GM12875 (cell line): ENCODE data around the gene CCDC150.
A peak's percentile ranks its signal among the peaks of the same experiment; 100 is the strongest.

ENCODE experiments used
- H3K4me3 ChIP-seq: one replicate; pipeline ENCODE4 v1.5.1; 2011; ENCODE audit warnings: low read depth, low read length, control low read depth
- TF ChIP-seq, protein P1 (sequence below): IDR thresholded peaks from 2 replicates; pipeline ENCODE4 v1.5.1; 2011; ENCODE audit warnings: low read depth, mild to moderate bottlenecking, control low read depth, inconsistent platforms, low read length, moderate library complexity, borderline replicate concordance; ENCODE audit not compliant: insufficient read depth

The CCDC150 gene

DNA sequence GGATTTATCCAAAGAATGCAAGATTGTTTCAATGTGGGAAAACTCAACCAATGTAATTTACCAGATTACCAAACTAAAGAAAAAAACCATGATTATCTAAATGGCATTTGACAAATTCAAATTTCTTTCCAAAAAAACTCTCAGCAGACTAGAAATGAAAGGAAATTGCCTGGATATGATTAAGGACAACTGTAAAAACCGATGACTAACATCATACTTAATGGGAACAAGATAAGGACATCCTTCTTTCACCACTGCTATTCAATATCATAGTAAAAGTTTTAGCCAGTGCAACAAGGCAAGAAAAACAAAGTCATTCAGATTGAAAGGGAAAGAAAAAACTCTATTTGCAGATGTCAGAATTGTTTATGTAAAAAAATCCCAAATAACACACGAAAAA, 4.4 kb upstream of the CCDC150 start:
- TF ChIP-seq, protein P1, sequence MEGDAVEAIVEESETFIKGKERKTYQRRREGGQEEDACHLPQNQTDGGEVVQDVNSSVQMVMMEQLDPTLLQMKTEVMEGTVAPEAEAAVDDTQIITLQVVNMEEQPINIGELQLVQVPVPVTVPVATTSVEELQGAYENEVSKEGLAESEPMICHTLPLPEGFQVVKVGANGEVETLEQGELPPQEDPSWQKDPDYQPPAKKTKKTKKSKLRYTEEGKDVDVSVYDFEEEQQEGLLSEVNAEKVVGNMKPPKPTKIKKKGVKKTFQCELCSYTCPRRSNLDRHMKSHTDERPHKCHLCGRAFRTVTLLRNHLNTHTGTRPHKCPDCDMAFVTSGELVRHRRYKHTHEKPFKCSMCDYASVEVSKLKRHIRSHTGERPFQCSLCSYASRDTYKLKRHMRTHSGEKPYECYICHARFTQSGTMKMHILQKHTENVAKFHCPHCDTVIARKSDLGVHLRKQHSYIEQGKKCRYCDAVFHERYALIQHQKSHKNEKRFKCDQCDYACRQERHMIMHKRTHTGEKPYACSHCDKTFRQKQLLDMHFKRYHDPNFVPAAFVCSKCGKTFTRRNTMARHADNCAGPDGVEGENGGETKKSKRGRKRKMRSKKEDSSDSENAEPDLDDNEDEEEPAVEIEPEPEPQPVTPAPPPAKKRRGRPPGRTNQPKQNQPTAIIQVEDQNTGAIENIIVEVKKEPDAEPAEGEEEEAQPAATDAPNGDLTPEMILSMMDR = no peak

DNA sequence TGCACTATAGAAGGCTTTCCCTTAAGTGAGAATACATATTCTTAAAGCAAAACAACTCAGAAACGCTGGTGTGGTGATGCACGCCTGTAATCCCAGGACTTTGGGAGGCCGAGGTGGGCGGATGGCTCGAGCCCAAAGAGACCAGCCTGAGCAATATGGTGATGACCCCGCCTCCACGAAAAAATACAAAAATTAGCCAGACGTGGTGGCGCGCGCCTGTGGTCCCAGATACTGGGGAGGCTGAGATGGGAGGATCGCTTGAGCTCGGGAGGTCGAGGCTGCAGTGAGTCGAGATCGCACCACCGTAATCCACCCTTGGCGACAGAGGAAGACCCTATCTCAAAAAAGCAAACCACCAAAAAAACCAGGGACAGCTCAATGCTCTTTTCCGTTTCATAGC, 750 bp upstream of the CCDC150 start:
- no peak overlapping the region for H3K4me3 ChIP-seq
- TF ChIP-seq, protein P1 = no peak

More for the DNA sequence above, 4.4 kb upstream of the CCDC150 start:
- H3K4me3 ChIP-seq = no peak overlapping the region

DNA sequence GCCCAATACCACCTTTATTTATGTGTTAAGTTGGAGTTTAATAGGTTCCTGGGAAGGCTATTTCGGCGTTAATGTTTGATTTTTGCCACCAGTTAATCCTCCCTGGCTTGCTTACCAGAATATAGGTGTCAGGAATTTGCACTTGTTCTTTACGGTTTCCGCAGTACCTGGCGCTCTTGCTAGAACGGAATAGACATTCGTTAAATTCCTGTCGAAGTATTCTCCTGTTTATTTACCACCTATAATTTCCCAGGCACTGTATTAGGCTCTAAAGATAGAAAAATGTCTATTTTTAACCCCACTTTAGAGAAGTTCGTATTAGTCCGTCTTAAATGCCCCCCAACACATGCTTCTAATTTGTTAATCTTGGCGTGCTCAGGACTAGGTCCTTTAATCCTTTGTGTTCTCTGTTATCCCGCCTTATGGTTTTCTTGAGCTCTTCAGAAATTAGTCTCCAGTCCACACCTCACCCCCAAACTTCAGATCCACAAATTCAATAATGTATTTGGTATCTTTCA, 575 bp downstream of the CCDC150 start:
- H3K4me3 ChIP-seq = peak overlapping the region; percentile 61
- TF ChIP-seq, protein P1 = no peak

DNA sequence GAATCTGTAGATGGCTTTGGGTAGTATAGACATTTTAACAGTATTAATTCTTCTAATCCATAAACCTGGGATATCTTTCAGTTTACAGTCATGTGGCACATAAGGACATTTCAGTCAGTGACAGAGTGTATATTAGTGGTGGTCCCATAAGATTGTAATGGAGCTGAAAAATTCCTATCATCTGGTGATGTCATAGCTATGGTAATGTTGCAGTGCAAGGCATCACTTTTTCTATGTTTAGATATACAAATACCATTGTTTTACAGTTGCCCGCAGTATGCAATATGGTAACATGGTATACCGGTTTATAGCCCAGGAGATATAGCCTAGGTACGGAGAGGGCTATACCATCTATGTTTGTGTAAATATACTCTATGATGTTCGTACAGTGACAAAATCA, 9.7 kb downstream of the CCDC150 start:
- H3K4me3 ChIP-seq = no peak overlapping the region
- TF ChIP-seq, protein P1 = no peak

DNA sequence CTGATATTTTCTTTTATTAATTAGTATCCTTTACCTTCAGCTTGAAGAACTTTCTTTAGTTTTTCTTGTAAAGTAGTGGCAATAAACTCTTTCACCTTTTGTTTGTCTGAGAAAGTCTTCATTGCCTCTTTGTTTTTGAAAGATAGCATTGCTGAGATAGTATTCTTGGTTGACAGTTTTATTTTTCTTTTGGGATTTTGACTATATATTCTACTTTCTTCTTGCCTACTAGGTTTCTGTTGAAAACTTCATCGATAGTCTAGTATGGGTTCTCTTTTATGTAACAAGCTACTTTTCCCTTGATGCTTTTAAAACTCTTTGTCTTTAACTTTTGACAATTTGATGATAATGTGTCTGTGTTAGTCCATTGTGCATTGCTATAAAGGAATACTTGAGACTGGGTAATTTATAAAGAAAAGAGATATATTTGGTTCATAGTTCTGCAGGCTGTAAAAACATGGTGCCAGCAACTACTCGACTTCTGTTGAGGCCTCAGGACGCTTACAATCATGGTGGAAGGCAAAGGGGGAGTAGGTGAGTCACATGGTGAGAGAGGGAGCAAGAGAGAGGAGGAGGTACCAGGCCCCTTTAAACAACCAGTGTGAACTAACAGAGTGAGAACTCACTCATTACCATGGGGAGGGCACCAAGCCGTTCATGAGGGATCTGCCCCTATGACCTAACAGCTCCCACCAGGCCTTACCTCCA, 12.0 kb downstream of the CCDC150 start:
- no peak overlapping the region for H3K4me3 ChIP-seq
- TF ChIP-seq, protein P1 = no peak

DNA sequence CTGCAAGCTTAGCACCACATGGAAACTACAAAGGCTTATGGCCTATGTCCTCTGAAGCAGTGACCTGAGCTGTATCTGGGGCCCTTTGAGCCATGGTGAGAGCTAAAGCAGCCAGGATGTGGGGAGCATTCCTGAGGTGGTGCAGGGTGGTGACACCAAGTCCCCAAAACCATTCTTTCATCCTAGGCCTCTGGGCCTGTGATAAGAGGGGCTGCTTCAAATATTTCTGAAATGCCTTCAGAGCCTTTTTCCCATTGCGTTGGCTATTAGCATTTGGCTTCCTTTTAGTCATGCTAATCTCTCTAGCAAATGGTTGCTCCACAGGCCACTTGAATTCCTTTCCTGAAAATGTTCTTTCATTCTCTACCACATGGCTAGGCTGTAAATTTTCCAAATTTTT, 13.4 kb downstream of the CCDC150 start:
- no peak overlapping the region for H3K4me3 ChIP-seq
- TF ChIP-seq, protein P1 = no peak

DNA sequence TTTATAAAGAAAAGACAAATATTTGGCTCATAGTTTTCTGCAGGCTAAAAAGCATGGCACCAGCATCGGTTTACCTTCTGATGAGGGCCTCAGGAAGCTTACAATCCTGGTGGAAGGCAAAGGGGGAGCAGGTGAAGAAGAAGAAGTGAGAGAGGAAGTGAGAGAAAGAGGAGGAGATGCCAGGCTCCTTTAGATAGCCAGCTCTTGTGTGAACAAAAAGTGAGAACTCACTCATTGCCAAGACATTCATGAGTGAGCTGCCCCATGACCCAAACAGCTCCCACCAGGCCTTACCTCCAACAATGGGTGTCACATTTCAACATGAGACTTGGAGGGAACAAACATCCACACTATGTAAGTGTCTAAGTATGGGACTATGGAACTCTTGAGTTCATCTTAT, 14.3 kb downstream of the CCDC150 start:
- H3K4me3 ChIP-seq = no peak overlapping the region
- TF ChIP-seq, protein P1 = no peak
